ENCODE measurements around the gene S100Z. TPM values are rescaled to one million over a fixed set of nuclear protein-coding genes. Genes with fewer than 3 reads are reported as not detected.

The S100Z gene
- total and polyA plus RNA-seq, 9 of the 15 experiments (the other 6 are each of a cell fraction or from before 2014, with no cell fraction given) = 0.15 to 0.42 (median 0.20) TPM; not detected in 6

DNA sequence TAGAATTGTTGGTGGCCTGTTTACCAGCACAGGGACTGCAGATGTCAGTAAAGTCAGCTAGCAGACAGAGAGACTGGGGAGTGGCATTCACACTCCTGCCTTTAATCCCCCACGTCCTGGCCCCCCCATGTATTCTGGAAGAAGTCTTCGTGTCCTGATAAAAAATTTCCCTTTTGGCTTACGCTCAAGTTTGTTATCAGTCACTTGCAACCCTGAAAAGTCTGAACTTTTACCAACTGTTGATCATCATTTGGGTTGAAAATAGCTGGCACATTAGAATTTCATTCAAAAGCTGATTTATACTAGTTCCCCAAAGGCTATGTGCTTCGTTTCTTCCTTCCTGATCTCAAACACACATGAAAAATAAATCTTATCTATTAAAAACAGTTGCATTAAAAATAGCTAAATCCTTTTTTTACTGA, 97.3 kb downstream of the S100Z start (continued):
- TF ChIP-seq, protein P1, sequence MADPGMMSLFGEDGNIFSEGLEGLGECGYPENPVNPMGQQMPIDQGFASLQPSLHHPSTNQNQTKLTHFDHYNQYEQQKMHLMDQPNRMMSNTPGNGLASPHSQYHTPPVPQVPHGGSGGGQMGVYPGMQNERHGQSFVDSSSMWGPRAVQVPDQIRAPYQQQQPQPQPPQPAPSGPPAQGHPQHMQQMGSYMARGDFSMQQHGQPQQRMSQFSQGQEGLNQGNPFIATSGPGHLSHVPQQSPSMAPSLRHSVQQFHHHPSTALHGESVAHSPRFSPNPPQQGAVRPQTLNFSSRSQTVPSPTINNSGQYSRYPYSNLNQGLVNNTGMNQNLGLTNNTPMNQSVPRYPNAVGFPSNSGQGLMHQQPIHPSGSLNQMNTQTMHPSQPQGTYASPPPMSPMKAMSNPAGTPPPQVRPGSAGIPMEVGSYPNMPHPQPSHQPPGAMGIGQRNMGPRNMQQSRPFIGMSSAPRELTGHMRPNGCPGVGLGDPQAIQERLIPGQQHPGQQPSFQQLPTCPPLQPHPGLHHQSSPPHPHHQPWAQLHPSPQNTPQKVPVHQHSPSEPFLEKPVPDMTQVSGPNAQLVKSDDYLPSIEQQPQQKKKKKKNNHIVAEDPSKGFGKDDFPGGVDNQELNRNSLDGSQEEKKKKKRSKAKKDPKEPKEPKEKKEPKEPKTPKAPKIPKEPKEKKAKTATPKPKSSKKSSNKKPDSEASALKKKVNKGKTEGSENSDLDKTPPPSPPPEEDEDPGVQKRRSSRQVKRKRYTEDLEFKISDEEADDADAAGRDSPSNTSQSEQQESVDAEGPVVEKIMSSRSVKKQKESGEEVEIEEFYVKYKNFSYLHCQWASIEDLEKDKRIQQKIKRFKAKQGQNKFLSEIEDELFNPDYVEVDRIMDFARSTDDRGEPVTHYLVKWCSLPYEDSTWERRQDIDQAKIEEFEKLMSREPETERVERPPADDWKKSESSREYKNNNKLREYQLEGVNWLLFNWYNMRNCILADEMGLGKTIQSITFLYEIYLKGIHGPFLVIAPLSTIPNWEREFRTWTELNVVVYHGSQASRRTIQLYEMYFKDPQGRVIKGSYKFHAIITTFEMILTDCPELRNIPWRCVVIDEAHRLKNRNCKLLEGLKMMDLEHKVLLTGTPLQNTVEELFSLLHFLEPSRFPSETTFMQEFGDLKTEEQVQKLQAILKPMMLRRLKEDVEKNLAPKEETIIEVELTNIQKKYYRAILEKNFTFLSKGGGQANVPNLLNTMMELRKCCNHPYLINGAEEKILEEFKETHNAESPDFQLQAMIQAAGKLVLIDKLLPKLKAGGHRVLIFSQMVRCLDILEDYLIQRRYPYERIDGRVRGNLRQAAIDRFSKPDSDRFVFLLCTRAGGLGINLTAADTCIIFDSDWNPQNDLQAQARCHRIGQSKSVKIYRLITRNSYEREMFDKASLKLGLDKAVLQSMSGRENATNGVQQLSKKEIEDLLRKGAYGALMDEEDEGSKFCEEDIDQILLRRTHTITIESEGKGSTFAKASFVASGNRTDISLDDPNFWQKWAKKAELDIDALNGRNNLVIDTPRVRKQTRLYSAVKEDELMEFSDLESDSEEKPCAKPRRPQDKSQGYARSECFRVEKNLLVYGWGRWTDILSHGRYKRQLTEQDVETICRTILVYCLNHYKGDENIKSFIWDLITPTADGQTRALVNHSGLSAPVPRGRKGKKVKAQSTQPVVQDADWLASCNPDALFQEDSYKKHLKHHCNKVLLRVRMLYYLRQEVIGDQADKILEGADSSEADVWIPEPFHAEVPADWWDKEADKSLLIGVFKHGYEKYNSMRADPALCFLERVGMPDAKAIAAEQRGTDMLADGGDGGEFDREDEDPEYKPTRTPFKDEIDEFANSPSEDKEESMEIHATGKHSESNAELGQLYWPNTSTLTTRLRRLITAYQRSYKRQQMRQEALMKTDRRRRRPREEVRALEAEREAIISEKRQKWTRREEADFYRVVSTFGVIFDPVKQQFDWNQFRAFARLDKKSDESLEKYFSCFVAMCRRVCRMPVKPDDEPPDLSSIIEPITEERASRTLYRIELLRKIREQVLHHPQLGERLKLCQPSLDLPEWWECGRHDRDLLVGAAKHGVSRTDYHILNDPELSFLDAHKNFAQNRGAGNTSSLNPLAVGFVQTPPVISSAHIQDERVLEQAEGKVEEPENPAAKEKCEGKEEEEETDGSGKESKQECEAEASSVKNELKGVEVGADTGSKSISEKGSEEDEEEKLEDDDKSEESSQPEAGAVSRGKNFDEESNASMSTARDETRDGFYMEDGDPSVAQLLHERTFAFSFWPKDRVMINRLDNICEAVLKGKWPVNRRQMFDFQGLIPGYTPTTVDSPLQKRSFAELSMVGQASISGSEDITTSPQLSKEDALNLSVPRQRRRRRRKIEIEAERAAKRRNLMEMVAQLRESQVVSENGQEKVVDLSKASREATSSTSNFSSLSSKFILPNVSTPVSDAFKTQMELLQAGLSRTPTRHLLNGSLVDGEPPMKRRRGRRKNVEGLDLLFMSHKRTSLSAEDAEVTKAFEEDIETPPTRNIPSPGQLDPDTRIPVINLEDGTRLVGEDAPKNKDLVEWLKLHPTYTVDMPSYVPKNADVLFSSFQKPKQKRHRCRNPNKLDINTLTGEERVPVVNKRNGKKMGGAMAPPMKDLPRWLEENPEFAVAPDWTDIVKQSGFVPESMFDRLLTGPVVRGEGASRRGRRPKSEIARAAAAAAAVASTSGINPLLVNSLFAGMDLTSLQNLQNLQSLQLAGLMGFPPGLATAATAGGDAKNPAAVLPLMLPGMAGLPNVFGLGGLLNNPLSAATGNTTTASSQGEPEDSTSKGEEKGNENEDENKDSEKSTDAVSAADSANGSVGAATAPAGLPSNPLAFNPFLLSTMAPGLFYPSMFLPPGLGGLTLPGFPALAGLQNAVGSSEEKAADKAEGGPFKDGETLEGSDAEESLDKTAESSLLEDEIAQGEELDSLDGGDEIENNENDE (IDR thresholded peaks at IDR 0.05; ENCODE audit: low read depth, low read length) = no peak
- TF ChIP-seq CBFA2T3 (IDR thresholded peaks at IDR 0.05) (peak; percentile 92), CREBBP (IDR thresholded peaks at IDR 0.05; ENCODE audit: low read depth, low read length) (no peak), PML (IDR thresholded peaks at IDR 0.05; ENCODE audit: low read length) (no peak; the same call in 1 of the 2 replicates), HSF4 (CRISPR knock-in tag; IDR thresholded peaks at IDR 0.05; ENCODE audit: borderline replicate concordance) (no peak), GABPA (tag; conservative IDR thresholded peaks at IDR 0.05; ENCODE audit: low read depth) (no peak), ZFP36 (IDR thresholded peaks at IDR 0.05; ENCODE audit: low read depth, low read length, partially characterized antibody) (no peak), POLR2AphosphoS2 (IDR thresholded peaks at IDR 0.05; ENCODE audit: low read length) (no peak)
- TF ChIP-seq, protein P2, sequence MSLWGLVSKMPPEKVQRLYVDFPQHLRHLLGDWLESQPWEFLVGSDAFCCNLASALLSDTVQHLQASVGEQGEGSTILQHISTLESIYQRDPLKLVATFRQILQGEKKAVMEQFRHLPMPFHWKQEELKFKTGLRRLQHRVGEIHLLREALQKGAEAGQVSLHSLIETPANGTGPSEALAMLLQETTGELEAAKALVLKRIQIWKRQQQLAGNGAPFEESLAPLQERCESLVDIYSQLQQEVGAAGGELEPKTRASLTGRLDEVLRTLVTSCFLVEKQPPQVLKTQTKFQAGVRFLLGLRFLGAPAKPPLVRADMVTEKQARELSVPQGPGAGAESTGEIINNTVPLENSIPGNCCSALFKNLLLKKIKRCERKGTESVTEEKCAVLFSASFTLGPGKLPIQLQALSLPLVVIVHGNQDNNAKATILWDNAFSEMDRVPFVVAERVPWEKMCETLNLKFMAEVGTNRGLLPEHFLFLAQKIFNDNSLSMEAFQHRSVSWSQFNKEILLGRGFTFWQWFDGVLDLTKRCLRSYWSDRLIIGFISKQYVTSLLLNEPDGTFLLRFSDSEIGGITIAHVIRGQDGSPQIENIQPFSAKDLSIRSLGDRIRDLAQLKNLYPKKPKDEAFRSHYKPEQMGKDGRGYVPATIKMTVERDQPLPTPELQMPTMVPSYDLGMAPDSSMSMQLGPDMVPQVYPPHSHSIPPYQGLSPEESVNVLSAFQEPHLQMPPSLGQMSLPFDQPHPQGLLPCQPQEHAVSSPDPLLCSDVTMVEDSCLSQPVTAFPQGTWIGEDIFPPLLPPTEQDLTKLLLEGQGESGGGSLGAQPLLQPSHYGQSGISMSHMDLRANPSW (CRISPR knock-in tag; IDR thresholded peaks at IDR 0.05) = no peak
- TF ChIP-seq, protein P3, sequence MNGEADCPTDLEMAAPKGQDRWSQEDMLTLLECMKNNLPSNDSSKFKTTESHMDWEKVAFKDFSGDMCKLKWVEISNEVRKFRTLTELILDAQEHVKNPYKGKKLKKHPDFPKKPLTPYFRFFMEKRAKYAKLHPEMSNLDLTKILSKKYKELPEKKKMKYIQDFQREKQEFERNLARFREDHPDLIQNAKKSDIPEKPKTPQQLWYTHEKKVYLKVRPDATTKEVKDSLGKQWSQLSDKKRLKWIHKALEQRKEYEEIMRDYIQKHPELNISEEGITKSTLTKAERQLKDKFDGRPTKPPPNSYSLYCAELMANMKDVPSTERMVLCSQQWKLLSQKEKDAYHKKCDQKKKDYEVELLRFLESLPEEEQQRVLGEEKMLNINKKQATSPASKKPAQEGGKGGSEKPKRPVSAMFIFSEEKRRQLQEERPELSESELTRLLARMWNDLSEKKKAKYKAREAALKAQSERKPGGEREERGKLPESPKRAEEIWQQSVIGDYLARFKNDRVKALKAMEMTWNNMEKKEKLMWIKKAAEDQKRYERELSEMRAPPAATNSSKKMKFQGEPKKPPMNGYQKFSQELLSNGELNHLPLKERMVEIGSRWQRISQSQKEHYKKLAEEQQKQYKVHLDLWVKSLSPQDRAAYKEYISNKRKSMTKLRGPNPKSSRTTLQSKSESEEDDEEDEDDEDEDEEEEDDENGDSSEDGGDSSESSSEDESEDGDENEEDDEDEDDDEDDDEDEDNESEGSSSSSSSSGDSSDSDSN (IDR thresholded peaks at IDR 0.05; ENCODE audit: borderline replicate concordance in 1 of 2, low read depth in 2 of 2, low read length in 2 of 2) = no peak
- TF ChIP-seq, protein P4, sequence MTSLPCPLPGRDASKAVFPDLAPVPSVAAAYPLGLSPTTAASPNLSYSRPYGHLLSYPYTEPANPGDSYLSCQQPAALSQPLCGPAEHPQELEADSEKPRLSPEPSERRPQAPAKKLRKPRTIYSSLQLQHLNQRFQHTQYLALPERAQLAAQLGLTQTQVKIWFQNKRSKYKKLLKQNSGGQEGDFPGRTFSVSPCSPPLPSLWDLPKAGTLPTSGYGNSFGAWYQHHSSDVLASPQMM (CRISPR knock-in tag; IDR thresholded peaks at IDR 0.05) = no peak
